HepG2 (cell line): ENCODE measurements around the gene RHBG. TPM values are rescaled to one million over a fixed set of nuclear protein-coding genes. Genes with fewer than 3 reads are reported as not detected.
A peak's percentile ranks its signal among the peaks of the same experiment; 100 is the strongest.

Source experiments
- ATAC-seq: fragments of 200-7000 bp; cut with Tn5 transposase; 3 replicates; pipeline ENCODE4 v1.9.1; 2020; ENCODE audit warnings: mild to moderate bottlenecking, moderate library complexity
- BruUV-seq: library from RNA; stranded (reverse); fragments of 400-500 nt; replicated peaks from 2 replicates; lab custom pipeline; 2021; lab: Mats Ljungman, UMichigan
- CTCF ChIA-PET: fragments of 300-600 bp; formaldehyde crosslinking; extraction: SDS; loops from one replicate; lab custom pipeline; 2021; ENCODE audit warnings: low total read pairs, inconsistent platforms, low intra/inter-chr PET ratio; lab: Yijun Ruan, JAX
- POLR2A ChIA-PET: fragments of 350-600 bp; sonication (Branson Sonifier 250); formaldehyde crosslinking; loops from one replicate; lab custom pipeline; 2020; ENCODE audit warnings: antibody characterized with exemption, inconsistent platforms; lab: Yijun Ruan, JAX
- DNase-seq: peaks from one replicate; pipeline ENCODE4 v3.0.0-alpha.2; 2015; ENCODE audit warnings: low spot score
- FAIRE-seq: peaks from 3 replicates; lab custom pipeline; 2011; peaks lifted over from hg19 to GRCh38; lab: Jason Lieb, UNC
- H2AFZ ChIP-seq: one replicate; pipeline ENCODE4 v1.6.1; 2011; ENCODE audit warnings: low read length, inconsistent platforms
- H3K27ac ChIP-seq: fragments of 300-600 bp; 3 replicates; pipeline ENCODE4 v1.8.0; 2011; ENCODE audit warnings: mixed run types, mild to moderate bottlenecking, mixed read lengths, low read length, inconsistent platforms; ENCODE audit not compliant: insufficient read depth; ENCODE audit errors: extremely low read length
- H3K27me3 ChIP-seq, 2 experiments: fragments of 200-600 bp in 1 of 2; 2 replicates in 1 of 2; 3 replicates in 1 of 2; pipeline versions ENCODE4 v1.6.0 to v1.8.0; 2011; ENCODE audit warnings: low read length in 2 of 2, mild to moderate bottlenecking in 2 of 2, moderate library complexity in 2 of 2, inconsistent platforms in 1 of 2; ENCODE audit not compliant: insufficient read depth in 2 of 2, control insufficient read depth in 1 of 2
- H3K36me3 ChIP-seq, 2 experiments: fragments of 200-600 bp in 1 of 2; replicated peaks in 1 of 2; 2 replicates in 1 of 2; 3 replicates in 1 of 2; pipeline versions ENCODE4 v1.5.1 to v1.8.0; 2011; ENCODE audit warnings: low read length in 2 of 2, inconsistent platforms in 1 of 2; ENCODE audit not compliant: insufficient read depth in 2 of 2, control insufficient read depth in 1 of 2
- H3K4me1 ChIP-seq: 2 replicates; pipeline ENCODE4 v1.5.1; 2012; ENCODE audit warnings: low read length, inconsistent platforms; ENCODE audit not compliant: insufficient read depth
- H3K4me2 ChIP-seq: 2 replicates; pipeline ENCODE4 v1.6.0; 2011; ENCODE audit warnings: low read depth, low read length, inconsistent platforms
- H3K4me3 ChIP-seq, 3 experiments: fragments of 200-600 bp in 1 of 3; sonication (generic), shearing (Covaris generic) in 1 of 3; replicated peaks in 1 of 3; 2 replicates each; pipeline ENCODE4 v1.5.1; 2011 to 2016; ENCODE audit warnings: low read length in 3 of 3, inconsistent platforms in 2 of 3, low read depth in 2 of 3, mild to moderate bottlenecking in 2 of 3, control low read depth in 1 of 3, mixed read lengths in 1 of 3; ENCODE audit not compliant: insufficient read depth in 1 of 3
- H3K79me2 ChIP-seq: one replicate; pipeline ENCODE4 v1.6.1; 2011; ENCODE audit warnings: low read length, inconsistent platforms; ENCODE audit not compliant: insufficient read depth
- H3K9ac ChIP-seq: 2 replicates; pipeline ENCODE4 v1.6.0; 2011; ENCODE audit warnings: mild to moderate bottlenecking, low read depth, low read length, inconsistent platforms; ENCODE audit not compliant: insufficient read depth
- H3K9me3 ChIP-seq: 2 replicates; pipeline ENCODE4 v1.5.1; 2012; ENCODE audit warnings: mild to moderate bottlenecking, low read length
- H4K20me1 ChIP-seq: 2 replicates; pipeline ENCODE4 v1.6.0; 2011; ENCODE audit warnings: inconsistent platforms, mild to moderate bottlenecking, low read length, moderate library complexity; ENCODE audit not compliant: insufficient read depth
- ELK4 ChIP-seq: sonication (generic); formaldehyde crosslinking; IDR thresholded peaks from 2 replicates; pipeline ENCODE4 v1.9.0; 2021; ENCODE audit warnings: missing genetic modification reagents, borderline replicate concordance
- ESRRA ChIP-seq: sonication (generic); formaldehyde crosslinking; IDR thresholded peaks from 2 replicates; pipeline ENCODE4 v1.5.1; 2020; ENCODE audit warnings: mild to moderate bottlenecking, low read depth, missing genetic modification reagents
- KAT2B ChIP-seq: fragments of 150-350 bp; IDR thresholded peaks from 2 replicates; pipeline ENCODE4 v1.6.1; 2014; ENCODE audit warnings: low read depth, low read length, borderline replicate concordance
- NFYC ChIP-seq: IDR thresholded peaks from 2 replicates; pipeline ENCODE4 v1.6.1; 2016; ENCODE audit warnings: missing genetic modification reagents, missing compliant biosample characterization
- PHF20 ChIP-seq: sonication (generic); formaldehyde crosslinking; IDR thresholded peaks from 2 replicates; pipeline ENCODE4 v1.5.0; 2020; ENCODE audit warnings: mild to moderate bottlenecking, missing genetic modification reagents
- RXRA ChIP-seq: sonication (generic); formaldehyde crosslinking; IDR thresholded peaks from 2 replicates; pipeline ENCODE4 v1.5.1; 2020; ENCODE audit warnings: missing genetic modification reagents
- TARDBP ChIP-seq: sonication (generic); formaldehyde crosslinking; IDR thresholded peaks from 2 replicates; pipeline ENCODE4 v1.8.0; 2022; ENCODE audit warnings: mild to moderate bottlenecking, missing genetic modification reagents
- THYN1 ChIP-seq: sonication (generic); formaldehyde crosslinking; IDR thresholded peaks from 2 replicates; pipeline ENCODE4 v1.8.1; 2023; ENCODE audit warnings: low read depth, mild to moderate bottlenecking, moderate library complexity, missing genetic modification reagents, borderline replicate concordance
- ZNF274 ChIP-seq: sonication (generic); formaldehyde crosslinking; IDR thresholded peaks from 2 replicates; pipeline ENCODE4 v1.5.1; 2020; ENCODE audit warnings: mild to moderate bottlenecking, missing genetic modification reagents
- ZNF337 ChIP-seq: sonication (generic); formaldehyde crosslinking; IDR thresholded peaks from 2 replicates; pipeline ENCODE4 v1.5.1; 2020; ENCODE audit warnings: missing genetic modification reagents, low read depth, mild to moderate bottlenecking, borderline replicate concordance
- ZNF501 ChIP-seq: sonication (generic); formaldehyde crosslinking; IDR thresholded peaks from 2 replicates; pipeline ENCODE4 v1.5.1; 2020; ENCODE audit warnings: mild to moderate bottlenecking, moderate library complexity, missing genetic modification reagents
- ZNF513 ChIP-seq: sonication (generic); formaldehyde crosslinking; conservative IDR thresholded peaks from 2 replicates; pipeline ENCODE4 v1.5.0; 2020; ENCODE audit warnings: missing genetic modification reagents
- ZNF619 ChIP-seq: sonication (generic); formaldehyde crosslinking; IDR thresholded peaks from 2 replicates; pipeline ENCODE4 v1.4.0; 2020; ENCODE audit warnings: mild to moderate bottlenecking, missing genetic modification reagents
- ZSCAN29 ChIP-seq: sonication (generic); formaldehyde crosslinking; conservative IDR thresholded peaks from 2 replicates; pipeline ENCODE4 v1.4.0; 2020; ENCODE audit warnings: mild to moderate bottlenecking, missing genetic modification reagents
- ZSCAN31 ChIP-seq: sonication (generic); formaldehyde crosslinking; IDR thresholded peaks from 2 replicates; pipeline ENCODE4 v1.5.0; 2020; ENCODE audit warnings: low read depth, mild to moderate bottlenecking, missing genetic modification reagents
- WGBS: methylation state at CpG from one replicate; pipeline ENCODE4 v1.1.6; 2017; ENCODE audit warnings: low lambda C conversion rate; 5-methylcytosine and 5-hydroxymethylcytosine counted together
- in situ Hi-C: cut with HindIII; loops from 2 replicates; pipeline ENCODE4 v1.10.0; 2017; ENCODE audit warnings: low pct_unique_long_range_greater_than_20kb; ENCODE audit not compliant: extremely low pct_ligation_motif_present
- intact Hi-C: fragments of 100-400 bp; cut with micrococcal nuclease; formaldehyde crosslinking; loops from one replicate; pipeline ENCODE4 v1.10.0; 2022; ENCODE audit not compliant: unreplicated experiment
- polyA plus RNA-seq, 8 experiments: library from polyadenylated mRNA; depleted of rRNA in 3 of 8; stranded (reverse) in 7 of 8; unstranded in 1 of 8; fragments of >200 nt; fragmentation: Illumina TruSeq in 4 of 8; extraction: Trizol in 4 of 8; gene quantifications; 2 replicates each; pipeline versions ENCODE4 v1.2.1 to v1.2.3, GENCODE V29; 2011 to 2016; ENCODE audit warnings: low read depth in 4 of 8, missing spikeins in 1 of 8, mixed read lengths in 1 of 8; ENCODE audit not compliant: insufficient read depth in 1 of 8
- total RNA-seq, 5 experiments: library from RNA; depleted of rRNA; stranded (reverse); fragments of >200 nt; fragmentation: Illumina TruSeq; extraction: Trizol; gene quantifications; 2 replicates each; pipeline ENCODE4 v1.2.3, GENCODE V29; 2016; ENCODE audit warnings: low read depth in 1 of 5
- TF ChIP-seq, protein P1 (sequence below): sonication (generic); formaldehyde crosslinking; IDR thresholded peaks from 2 replicates; pipeline ENCODE4 v1.4.0; 2020; ENCODE audit warnings: mild to moderate bottlenecking, missing genetic modification reagents, borderline replicate concordance

The RHBG gene
- total and polyA plus RNA-seq, 2 of the 13 experiments (the other 11 are each of a cell fraction or from before 2014, with no cell fraction given) = 61.8 to 73.5 TPM

GRCh38 chr1:156337888-156338179 is 31.2 kb upstream of the RHBG start (continued):
- TF ChIP-seq ZNF513 (CRISPR knock-in tag) (no peak), ZNF619 (CRISPR knock-in tag) (no peak), TARDBP (no peak), ZSCAN31 (CRISPR knock-in tag) (0 out of 2 replicates have a peak, but pooled peaks have one; percentile 50)
- TF ChIP-seq, protein P1, sequence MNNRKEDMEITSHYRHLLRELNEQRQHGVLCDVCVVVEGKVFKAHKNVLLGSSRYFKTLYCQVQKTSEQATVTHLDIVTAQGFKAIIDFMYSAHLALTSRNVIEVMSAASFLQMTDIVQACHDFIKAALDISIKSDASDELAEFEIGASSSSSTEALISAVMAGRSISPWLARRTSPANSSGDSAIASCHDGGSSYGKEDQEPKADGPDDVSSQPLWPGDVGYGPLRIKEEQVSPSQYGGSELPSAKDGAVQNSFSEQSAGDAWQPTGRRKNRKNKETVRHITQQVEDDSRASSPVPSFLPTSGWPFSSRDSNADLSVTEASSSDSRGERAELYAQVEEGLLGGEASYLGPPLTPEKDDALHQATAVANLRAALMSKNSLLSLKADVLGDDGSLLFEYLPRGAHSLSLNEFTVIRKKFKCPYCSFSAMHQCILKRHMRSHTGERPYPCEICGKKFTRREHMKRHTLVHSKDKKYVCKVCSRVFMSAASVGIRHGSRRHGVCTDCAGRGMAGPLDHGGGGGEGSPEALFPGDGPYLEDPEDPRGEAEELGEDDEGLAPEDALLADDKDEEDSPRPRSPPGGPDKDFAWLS (CRISPR knock-in tag) = no peak

- Histone ChIP-seq H2AFZ (peak within 1 kb of the TSS; percentile 96), H4K20me1 (peaks cover 17% of the 10 kb centered on the region), H3K4me2 (peak within 1 kb of the TSS; percentile 88), H3K36me3 (peaks cover 2 to 25% of the 10 kb centered on the region in 2 experiments; a peak in 3 of 5 replicates), H3K79me2 (peaks cover 42% of the 10 kb centered on the region), H3K4me1 (peaks cover 25% of the 10 kb centered on the region), H3K27ac (peak within 1 kb of the TSS; percentile 85), H3K9ac (peak within 1 kb of the TSS; percentile 85), H3K27me3 (no peaks in the 10 kb centered on the region; a peak in 1 of 5 replicates), H3K4me3 (peak within 1 kb of the TSS; percentile 87 to 94 (median 92)), H3K9me3 (no peaks in the 10 kb centered on the region)
- ATAC-seq (peak; percentile 94), FAIRE-seq (peak; percentile 99), DNase-seq (peak; percentile 99)
- ChIA-PET CTCF (no interaction called here), POLR2A (interaction anchor here (0.7 to 2.9 kb wide), 9 partner anchors 21 to 220 kb away, joined by 3 to 22 read pairs (median 5); partner anchors contain the start of genes RHBG and SMG5)
- intact Hi-C loops (loop anchor here (5.0 kb wide), 2 partner anchors 34 to 46 kb away; no protein-coding TSS in a partner anchor), in situ Hi-C loops (no loop called here)
- WGBS = 0% methylated on average over 6 of the region's 47 CpGs
- no TSS peak for BruUV-seq
- TF ChIP-seq PHF20 (CRISPR knock-in tag) = peak; percentile 69
- peak; percentile 99 for TF ChIP-seq NFYC (CRISPR knock-in tag)
- TF ChIP-seq ZNF501 = peak; percentile 76
- no peak for TF ChIP-seq ESRRA (CRISPR knock-in tag)
- TF ChIP-seq KAT2B = no peak
- no peak for TF ChIP-seq THYN1 (CRISPR knock-in tag)
- peak; percentile 41; the same call in 1 of the 2 replicates for TF ChIP-seq RXRA
- TF ChIP-seq ZNF274 (CRISPR knock-in tag) = 0 out of 2 replicates have a peak, but pooled peaks have one; percentile 21
- peak; percentile 84; the same call in 1 of the 2 replicates for TF ChIP-seq ZNF337 (CRISPR knock-in tag)
- no peak for TF ChIP-seq ELK4 (CRISPR knock-in tag)
- TF ChIP-seq ZSCAN29 (CRISPR knock-in tag) = 0 out of 2 replicates have a peak, but pooled peaks have one; percentile 35
These were observed 30.6 kb upstream of the RHBG start, which contains the start of the genes CCT3 and TSACC for GRCh38 chr1:156338180-156338976. CCT3 (minus strand) TSS chr1:156338292; CDS start chr1:156338184, 108 bp downstream. TSACC (plus strand) TSS chr1:156338526; CDS start chr1:156339758, 1,232 bp downstream.
